Mononuclear cell (primary cell): ENCODE results near the gene CNOT6L. TPM values are rescaled to one million over a fixed set of nuclear protein-coding genes. Genes with fewer than 3 reads are reported as not detected.
"Not testable (repeated sequence)": the region's sequence is repeated elsewhere in the genome, so short reads cannot be mapped to it uniquely, and the experiment has no call there.

Source experiments
- H3K27me3 ChIP-seq: 2 replicates; pipeline ENCODE4 v1.6.0; 2011; ENCODE audit warnings: low read length, control low read depth; ENCODE audit not compliant: insufficient read depth
- H3K4me1 ChIP-seq: 2 replicates; pipeline ENCODE4 v1.5.1; 2011; ENCODE audit warnings: mild to moderate bottlenecking, low read length, control low read depth; ENCODE audit not compliant: insufficient read depth
- H3K4me3 ChIP-seq: 2 replicates; pipeline ENCODE4 v1.5.1; 2011; ENCODE audit warnings: mild to moderate bottlenecking, low read length, moderate library complexity
- H3K9me3 ChIP-seq: 2 replicates; pipeline ENCODE4 v1.5.1; 2011; ENCODE audit warnings: low read depth, mild to moderate bottlenecking, control low read depth, low read length
- total RNA-seq: library from RNA; depleted of rRNA; stranded (reverse); fragments of >200 nt; gene quantifications from one replicate; pipeline ENCODE4 v1.2.3, GENCODE V29; 2012

The CNOT6L gene
- total RNA-seq, 1 donor: 207 TPM

GRCh38 chr4:77804471-77804870, 14.7 kb downstream of the CNOT6L start:
- Histone ChIP-seq H3K4me1 (peaks cover 31% of the 10 kb centered on the region), H3K4me3 (no peak overlapping the region), H3K27me3 (no peaks in the 10 kb centered on the region), H3K9me3 (no peaks in the 10 kb centered on the region)

GRCh38 chr4:77802402-77802801, 16.8 kb downstream of the CNOT6L start:
- no peak overlapping the region for H3K4me3 ChIP-seq
- H3K4me1 ChIP-seq: peaks cover 46% of the 10 kb centered on the region
- no peaks in the 10 kb centered on the region for H3K9me3 ChIP-seq
- no peaks in the 10 kb centered on the region for H3K27me3 ChIP-seq

- no peak overlapping the region for H3K4me3 ChIP-seq
- H3K9me3 ChIP-seq: no peaks in the 10 kb centered on the region
- H3K27me3 ChIP-seq: no peaks in the 10 kb centered on the region
- peaks cover 57% of the 10 kb centered on the region for H3K4me1 ChIP-seq
Observed at GRCh38 chr4:77801260-77801608, 17.9 kb downstream of the CNOT6L start.

GRCh38 chr4:77800483-77801259, 18.5 kb downstream of the CNOT6L start:
- Histone ChIP-seq H3K9me3 (no peaks in the 10 kb centered on the region), H3K4me1 (peaks cover 52% of the 10 kb centered on the region), H3K4me3 (no peak overlapping the region), H3K27me3 (no peaks in the 10 kb centered on the region)

- Histone ChIP-seq H3K27me3 (no peaks in the 10 kb centered on the region), H3K4me1 (peaks cover 50% of the 10 kb centered on the region), H3K9me3 (no peaks in the 10 kb centered on the region), H3K4me3 (no peak overlapping the region)
Observed at GRCh38 chr4:77800077-77800476, 19.1 kb downstream of the CNOT6L start.

GRCh38 chr4:77798385-77798784, 20.8 kb downstream of the CNOT6L start:
- H3K4me1 ChIP-seq: peaks cover 49% of the 10 kb centered on the region
- no peaks in the 10 kb centered on the region for H3K27me3 ChIP-seq
- H3K4me3 ChIP-seq: no peak overlapping the region
- H3K9me3 ChIP-seq: no peaks in the 10 kb centered on the region

GRCh38 chr4:77797239-77797638, 21.9 kb downstream of the CNOT6L start:
- no peak overlapping the region for H3K4me3 ChIP-seq
- no peaks in the 10 kb centered on the region for H3K27me3 ChIP-seq
- H3K9me3 ChIP-seq: no peaks in the 10 kb centered on the region
- peaks cover 55% of the 10 kb centered on the region for H3K4me1 ChIP-seq

- Histone ChIP-seq H3K27me3 (no peaks in the 10 kb centered on the region), H3K4me3 (no peak overlapping the region), H3K4me1 (peaks cover 42% of the 10 kb centered on the region), H3K9me3 (no peaks in the 10 kb centered on the region)
Observed at GRCh38 chr4:77795326-77795725, 23.8 kb downstream of the CNOT6L start.

- H3K4me1 ChIP-seq: peaks cover 22% of the 10 kb centered on the region
- no peaks in the 10 kb centered on the region for H3K27me3 ChIP-seq
- no peak overlapping the region for H3K4me3 ChIP-seq
- no peaks in the 10 kb centered on the region for H3K9me3 ChIP-seq
Observed at GRCh38 chr4:77790146-77790545, 29.0 kb downstream of the CNOT6L start.

GRCh38 chr4:77788990-77789389, 30.2 kb downstream of the CNOT6L start:
- Histone ChIP-seq H3K27me3 (no peaks in the 10 kb centered on the region), H3K4me1 (peaks cover 25% of the 10 kb centered on the region), H3K4me3 (no peak overlapping the region), H3K9me3 (no peaks in the 10 kb centered on the region)

- Histone ChIP-seq H3K27me3 (no peaks in the 10 kb centered on the region), H3K4me1 (peaks cover 21% of the 10 kb centered on the region), H3K9me3 (no peaks in the 10 kb centered on the region), H3K4me3 (no peak overlapping the region)
Observed at GRCh38 chr4:77787969-77788368, 31.2 kb downstream of the CNOT6L start.

- peaks cover 22% of the 10 kb centered on the region for H3K4me1 ChIP-seq
Observed at GRCh38 chr4:77785669-77786068, 33.5 kb downstream of the CNOT6L start.

GRCh38 chr4:77783895-77784294, 35.3 kb downstream of the CNOT6L start:
- peaks cover 18% of the 10 kb centered on the region for H3K4me1 ChIP-seq
- H3K27me3 ChIP-seq: no peaks in the 10 kb centered on the region
- H3K9me3 ChIP-seq: no peaks in the 10 kb centered on the region
- H3K4me3 ChIP-seq: no peak overlapping the region

More at GRCh38 chr4:77785669-77786068, 33.5 kb downstream of the CNOT6L start:
- no peak overlapping the region for H3K4me3 ChIP-seq
- H3K9me3 ChIP-seq: no peaks in the 10 kb centered on the region
- H3K27me3 ChIP-seq: no peaks in the 10 kb centered on the region

- Histone ChIP-seq H3K4me1 (peaks cover 21% of the 10 kb centered on the region), H3K9me3 (no peaks in the 10 kb centered on the region), H3K27me3 (no peaks in the 10 kb centered on the region), H3K4me3 (no peak overlapping the region)
Observed at GRCh38 chr4:77782102-77782835, 36.9 kb downstream of the CNOT6L start.

- peaks cover 14% of the 10 kb centered on the region for H3K4me1 ChIP-seq
- H3K9me3 ChIP-seq, H3K4me3 ChIP-seq: not testable (repeated sequence)
Observed at GRCh38 chr4:77780762-77781161, 38.4 kb downstream of the CNOT6L start.

More at GRCh38 chr4:77780762-77781161, 38.4 kb downstream of the CNOT6L start:
- H3K27me3 ChIP-seq: not testable (repeated sequence)
